Measurements from ENCODE around the gene CBX8.

Gene CBX8

DNA sequence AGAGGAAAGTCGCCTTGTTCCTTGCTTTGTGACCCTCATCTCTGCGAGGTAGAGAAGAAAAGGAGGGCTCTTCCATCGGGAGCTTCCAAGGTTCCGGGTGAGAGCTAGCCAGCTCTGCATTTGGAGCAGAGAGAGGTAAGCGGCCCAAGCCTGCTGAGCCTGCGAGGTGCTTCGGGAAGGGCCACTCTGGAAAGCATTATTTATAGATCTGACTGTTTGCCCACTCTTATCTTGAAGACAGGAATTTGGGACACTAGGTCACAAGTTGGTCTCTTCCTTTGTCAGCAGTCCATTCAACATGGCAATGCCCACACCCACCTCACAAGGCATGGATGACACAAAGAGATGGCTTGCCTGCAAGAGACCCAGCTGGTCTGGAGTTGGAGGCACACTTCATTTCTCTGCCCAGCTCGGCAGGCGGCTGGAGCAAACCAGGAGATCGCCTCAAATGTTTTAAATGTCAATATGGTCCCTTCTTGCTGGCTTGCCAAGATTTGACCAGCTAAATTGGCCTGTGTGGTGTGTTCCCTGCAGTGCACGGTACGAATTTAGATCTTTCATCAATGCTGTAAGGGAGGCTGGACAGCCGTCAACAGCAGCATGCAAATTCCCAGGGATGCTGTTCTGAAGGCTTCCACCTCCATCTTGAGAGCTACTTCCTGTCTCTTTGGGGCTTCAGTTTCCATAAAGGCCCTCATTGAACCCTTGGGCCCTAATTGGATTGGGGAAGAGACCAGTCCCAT is 22.8 kb upstream of the CBX8 start:
- DNase-seq (ENCODE audit: low read depth) = no peak

DNA sequence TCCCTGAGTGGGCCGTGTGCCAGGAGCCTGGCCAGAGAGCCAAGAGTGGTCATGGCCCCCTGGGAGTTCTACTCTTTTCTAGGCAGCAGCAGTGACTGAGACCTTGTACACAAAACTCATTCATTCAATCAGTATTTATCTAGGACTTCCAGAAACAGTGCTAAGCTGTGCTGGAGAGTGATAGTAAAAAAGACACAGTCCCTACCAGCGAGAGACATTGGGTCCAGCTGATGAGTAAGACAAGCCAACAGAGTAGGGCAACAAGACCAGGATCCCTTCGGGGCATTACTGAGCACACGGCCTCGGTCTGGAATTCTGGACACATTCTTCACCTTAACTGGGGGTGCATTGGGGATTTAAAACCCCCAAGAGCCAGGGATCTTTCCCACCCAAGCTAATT is 22.2 kb upstream of the CBX8 start:
- DNase-seq (ENCODE audit: low read depth) = no peak

DNA sequence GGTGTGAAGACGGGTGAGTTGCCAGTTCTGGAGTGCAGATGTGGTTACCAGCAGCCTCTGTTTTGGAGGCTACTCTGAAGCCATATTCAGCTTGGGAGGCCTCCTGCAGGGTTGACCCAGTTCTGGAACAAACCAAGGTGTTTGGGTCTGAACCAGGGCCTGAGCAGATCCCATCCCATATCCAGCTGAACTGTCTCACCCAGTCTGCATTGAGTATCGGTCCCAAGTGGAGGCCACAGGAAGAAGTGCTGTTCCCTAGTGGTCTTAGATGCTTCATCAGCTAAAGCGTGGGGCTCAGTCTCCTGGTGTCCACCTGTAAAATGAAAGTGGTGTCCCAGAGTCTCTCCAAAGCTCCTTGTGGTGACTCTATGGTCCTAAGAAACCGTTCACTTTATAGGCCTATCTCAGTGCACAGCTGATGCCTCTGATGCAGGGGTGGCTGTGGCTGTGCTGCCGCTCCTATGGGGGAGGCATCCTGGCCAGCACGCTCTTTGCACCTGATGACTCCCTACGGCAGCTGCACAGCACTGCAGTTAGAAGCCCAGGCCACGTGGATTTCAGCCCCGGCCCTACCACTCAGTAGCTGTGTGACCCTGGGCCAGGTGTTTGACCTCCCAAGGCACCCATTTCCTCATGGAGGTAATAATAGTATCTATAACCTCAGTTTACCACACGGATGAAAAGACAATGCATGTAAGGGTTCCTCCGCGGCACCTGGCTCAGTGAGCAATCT is 21.3 kb upstream of the CBX8 start:
- DNase-seq (ENCODE audit: low read depth) = no peak

DNA sequence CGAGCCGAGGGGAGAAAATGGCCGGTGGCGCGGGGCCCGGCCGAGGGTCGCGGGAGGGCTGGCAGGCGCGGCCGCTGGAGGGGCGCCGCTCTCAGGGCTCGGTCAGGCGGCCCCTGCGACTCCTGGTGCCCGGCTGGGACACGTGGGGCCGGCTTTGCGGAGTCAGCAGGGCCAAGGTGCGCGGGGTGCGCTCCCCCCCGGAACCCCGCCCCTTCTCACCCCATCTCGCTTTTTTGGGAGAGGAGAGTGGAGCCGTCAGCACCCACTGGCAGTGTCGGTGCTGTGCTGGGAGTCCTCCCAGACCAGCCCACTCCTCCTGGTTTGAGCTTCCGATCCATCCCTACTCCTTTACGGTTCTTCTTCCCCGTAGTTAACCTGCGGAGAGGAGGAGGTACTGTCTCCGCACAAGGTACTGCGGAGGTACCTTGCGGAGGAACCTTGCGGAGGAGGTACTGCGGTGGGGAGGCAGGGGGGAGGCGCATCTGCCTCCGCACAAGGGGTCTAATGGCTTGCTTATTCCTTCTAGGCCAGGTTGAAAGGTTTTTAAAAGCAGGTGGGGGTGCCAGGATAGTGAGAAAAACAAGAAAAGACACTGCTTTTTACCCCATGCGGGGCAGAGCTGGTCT is 19.1 kb upstream of the CBX8 start:
- DNase-seq (ENCODE audit: low read depth) = no peak

DNA sequence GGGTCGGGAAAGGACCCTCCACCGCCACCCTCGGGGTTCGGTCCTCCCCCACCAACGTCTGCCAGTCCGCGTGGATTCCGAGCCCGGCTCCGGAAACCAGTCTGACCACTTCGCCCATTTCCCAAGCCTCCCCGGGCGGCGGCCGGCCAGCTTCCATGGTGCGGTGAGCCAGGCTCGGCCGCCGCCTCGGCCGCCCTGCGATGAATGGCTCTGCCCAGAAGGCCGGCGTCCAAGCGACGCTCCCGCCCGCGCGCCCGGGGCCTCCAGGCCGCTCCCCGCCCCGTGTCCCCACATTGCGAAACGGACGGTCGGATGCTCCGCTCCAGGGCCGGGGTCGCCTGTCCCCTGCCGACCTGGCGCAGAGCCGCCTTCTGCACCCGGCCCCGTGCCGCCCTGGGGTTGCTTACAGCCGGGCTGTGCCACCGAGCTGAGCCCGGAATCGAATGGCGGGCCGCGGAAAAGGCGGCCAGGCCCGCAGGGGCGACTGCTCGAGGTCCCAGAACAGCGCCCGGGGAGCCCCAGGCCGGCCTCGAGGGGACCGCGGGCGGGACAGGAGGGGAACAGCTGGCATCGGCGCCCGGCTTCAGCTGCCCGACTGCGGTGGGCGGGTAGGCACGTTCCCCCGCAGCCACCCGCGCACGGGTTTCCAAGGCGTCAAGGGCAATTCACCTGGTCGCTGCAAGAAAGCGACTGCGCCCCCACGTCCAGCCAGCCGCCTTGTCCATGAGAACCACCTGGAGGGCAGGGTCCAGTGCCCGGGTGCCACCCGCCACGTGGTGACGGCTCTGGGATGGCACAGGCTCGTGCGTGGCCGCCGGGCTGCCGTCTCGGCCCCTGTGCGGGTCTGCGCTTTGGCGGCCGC is 18.3 kb upstream of the CBX8 start:
- no peak for DNase-seq (ENCODE audit: low read depth)

DNA sequence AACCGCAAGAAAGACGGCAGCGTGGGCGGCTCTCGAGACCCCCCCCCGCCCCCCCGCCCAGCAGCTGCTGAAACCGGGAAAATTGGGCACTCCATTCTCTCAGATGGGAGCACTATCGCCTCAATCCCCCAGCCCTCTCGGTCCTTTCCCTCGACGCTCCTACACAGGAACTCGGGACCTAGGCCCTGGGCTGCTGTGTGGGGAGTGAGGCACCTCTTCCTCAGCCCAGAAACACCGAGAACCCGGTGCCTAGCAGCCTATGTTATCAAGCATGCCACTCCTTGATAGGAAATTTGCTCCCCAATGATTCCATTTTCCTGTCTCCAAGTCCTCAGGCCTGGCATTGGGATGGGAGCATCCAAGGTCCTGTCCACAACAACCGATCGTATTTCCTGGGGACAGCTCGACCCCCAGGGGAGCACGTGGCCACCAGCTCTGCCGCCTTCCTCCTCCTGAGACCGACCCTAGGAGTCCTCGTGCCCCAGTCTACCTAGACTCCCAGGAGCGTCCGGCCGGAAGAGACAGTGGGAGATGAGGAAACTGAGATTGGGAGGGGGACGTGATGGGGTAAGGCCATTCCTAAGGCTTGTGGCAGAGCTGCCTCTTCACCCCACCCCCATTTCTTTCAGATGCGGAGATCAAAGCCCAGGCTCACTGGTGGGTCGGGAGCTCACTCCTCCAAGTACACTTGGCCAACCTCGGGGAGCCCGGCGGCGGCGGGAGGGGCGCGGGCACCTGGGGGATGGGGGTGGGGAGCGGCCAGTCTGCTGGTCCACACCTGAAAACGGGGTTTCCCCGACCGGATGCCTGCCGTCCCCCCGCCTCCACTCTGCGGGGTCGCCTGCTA is 17.5 kb upstream of the CBX8 start:
- DNase-seq (ENCODE audit: low read depth) = no peak

DNA sequence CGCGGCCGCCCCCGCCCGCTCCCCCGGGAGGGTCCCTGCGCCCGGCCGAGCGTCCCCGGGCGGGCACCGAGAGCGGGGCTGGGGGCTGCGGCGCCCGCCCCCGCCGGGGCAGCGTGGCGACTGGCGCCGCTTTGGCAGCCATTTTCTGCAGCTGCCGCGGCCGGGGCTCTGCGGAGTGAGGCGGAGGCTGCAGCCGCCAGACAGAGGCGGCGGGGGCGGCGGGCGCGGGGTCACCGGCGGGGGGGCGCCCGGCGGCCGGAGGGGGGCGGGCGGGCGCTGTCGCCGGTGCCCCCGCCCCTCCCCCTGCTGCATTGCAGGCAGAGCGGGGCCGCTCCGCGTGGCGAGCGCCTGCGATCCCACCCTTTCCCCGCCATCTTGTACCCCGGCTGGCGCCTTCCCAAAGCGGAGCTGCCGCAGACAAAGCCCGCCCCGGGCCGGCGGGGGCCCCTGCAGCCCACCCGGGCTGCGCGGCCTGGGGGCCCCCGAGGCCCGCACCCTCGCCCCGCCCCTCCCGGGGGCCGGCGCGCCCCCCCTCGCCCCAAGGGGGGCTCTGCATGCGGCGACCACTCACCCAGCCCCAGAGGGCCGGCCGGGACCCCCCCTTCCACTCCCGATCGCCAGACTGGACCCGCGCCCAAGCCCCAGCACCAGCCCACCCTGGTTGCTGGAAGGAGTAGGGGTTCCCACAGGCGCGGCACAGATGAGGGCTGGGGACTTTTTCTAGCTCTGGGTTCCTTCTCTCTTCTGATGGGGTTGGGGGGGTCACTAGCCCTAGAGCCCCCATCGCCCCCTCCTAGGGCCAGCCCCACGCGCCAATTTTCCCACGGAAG is 16.6 kb upstream of the CBX8 start:
- DNase-seq (ENCODE audit: low read depth) = no peak

DNA sequence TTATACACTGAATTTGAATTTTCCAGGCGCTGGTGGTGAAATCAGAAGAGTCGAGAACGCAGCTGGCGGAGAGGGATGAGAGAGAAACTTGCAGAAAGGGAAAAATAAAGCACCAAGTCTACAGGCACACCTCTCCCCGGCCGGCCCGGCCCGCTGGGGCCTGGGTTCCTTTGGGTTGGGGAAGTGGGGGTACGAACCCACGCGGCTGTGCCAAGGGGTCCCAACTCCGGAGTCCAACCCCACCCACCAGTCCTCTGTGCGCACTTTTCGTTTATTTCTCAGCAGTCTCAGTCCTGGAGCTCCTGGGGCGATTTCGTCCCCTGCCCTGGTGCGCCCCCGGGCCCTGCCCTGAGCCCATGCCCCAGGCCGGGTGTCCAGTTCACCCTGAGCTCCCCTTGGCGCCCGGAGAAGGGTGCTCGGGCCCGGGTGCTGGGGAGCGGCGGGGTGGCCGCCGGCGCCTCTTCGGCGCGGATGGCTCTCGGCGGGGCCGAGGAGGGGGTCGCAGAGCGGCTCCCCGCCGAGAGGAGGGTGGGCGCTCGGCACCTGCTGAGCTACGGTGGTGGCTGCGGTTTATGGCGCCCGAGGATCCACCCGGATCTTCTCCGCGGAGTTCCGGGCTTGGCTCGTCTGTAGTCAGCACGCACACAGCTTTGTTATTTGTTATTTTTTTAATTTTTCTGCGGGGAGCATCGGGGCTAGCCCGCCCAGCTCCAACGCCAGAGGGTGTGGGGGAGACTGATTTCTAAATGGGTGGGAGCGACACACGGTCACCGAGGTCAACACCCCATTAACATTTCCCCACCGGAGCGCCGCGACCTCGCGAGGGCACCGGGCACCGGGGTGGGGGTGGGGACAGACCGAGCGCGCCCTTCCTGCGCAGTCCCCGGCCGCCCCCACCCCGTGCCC is 15.7 kb upstream of the CBX8 start:
- no peak for DNase-seq (ENCODE audit: low read depth)

DNA sequence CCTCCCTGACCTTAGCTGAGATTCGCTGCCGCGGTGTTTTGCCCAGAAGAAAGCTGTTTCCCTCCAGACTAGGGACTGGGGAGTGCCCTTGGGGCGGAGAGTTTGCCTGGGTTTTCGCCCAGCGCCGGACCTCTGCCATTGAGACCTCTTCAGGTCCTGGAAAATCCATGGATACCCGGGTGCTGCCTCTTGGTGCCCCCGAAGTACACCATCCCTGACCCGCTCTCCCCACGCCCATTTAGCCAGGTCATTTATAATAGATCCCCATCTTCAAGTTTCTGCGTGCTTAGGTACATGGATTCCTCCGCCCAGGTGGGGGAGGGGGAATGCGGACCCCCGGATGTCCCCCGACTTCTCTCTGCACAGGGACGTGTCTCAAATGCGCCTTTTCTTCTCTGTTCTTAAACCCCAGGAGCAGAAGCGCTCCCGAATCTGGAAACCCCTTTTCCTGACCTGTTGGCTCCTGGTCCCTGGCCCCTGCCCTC is 15.0 kb upstream of the CBX8 start:
- no peak for DNase-seq (ENCODE audit: low read depth)

DNA sequence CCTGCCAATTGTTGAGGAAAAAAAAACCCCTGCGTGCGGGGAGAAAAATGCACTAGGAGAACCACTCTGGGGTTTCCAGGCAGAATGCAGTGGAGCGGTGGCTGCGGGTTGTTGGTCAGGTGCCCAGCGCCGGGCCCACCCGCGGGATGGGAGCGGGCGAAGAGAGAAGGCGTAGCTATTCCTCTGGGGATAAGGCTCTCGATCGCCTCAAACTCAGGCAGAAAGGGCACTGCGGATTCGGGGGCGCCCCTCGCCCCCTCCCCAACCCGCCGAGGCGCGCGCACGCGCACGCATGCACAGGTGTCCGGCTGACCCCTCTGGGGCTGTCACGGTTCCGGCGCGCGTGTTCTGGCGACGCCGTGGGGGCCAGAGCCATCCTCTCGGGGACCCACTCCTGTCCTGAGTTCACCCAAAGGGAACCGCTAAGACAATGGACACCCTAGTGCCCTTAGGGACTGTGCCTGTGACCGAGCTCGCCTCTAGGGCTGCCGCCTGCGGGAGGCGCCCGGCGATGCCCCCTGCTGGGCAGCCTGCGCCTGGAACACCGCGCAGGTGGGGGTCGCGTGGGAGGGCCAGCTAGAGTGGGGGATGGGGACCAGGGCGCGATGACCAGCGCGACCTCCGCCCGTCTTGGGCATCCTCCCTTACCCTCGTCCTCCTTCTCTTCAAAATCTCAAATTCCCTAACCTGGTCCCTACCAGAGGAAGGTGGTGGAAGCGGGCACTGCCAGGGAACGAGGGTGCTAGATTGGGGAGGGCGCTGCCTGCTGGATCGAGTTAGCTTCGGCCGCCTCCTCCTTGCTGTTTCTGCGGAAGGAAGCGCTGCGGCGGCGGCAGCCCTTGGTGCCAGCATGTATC is 14.4 kb upstream of the CBX8 start:
- DNase-seq (ENCODE audit: low read depth) = no peak

DNA sequence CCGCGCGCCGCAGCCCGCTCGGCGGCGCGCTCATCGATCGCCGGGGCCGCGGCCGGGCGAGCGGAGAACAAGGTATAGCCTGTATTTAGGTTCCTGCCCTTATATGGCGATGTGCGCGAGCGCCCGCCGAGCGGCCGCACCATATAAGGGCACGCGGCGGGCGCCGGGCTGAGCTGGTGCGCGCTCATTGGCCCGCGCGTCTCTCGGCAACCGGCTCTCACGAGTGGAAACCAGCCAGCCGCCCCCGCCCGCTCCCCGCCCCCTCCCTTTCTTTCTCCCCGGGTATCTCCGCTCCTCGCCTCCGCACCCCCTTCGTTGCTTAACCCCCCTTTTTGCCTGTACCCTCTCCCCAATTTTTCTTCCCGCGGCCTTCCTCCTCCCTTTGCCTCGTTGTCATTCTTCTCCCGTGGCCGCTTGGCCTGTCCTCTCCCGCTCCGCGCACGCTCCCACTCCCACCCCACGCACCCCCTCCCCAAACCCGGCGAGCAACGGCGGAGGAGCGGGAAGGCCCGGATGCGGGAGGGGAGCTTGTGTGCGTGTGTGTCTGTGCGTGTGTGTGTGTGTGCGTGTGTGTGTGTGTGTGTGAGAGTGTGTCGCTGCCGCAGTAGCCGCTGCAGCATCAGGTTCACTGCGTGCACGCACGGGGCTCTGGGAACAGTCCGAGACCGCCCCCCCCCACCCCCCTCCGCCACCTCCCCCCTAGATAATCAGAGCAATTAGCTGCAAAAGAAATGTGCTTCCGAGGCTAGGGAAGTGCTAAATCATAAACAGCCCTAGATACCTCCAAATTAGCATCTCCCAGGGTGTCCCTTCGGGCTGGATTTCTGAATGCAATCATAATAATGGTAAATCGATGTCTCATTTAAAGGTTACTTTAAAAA is 13.5 kb upstream of the CBX8 start:
- peak; percentile 46 for DNase-seq (ENCODE audit: low read depth)

DNA sequence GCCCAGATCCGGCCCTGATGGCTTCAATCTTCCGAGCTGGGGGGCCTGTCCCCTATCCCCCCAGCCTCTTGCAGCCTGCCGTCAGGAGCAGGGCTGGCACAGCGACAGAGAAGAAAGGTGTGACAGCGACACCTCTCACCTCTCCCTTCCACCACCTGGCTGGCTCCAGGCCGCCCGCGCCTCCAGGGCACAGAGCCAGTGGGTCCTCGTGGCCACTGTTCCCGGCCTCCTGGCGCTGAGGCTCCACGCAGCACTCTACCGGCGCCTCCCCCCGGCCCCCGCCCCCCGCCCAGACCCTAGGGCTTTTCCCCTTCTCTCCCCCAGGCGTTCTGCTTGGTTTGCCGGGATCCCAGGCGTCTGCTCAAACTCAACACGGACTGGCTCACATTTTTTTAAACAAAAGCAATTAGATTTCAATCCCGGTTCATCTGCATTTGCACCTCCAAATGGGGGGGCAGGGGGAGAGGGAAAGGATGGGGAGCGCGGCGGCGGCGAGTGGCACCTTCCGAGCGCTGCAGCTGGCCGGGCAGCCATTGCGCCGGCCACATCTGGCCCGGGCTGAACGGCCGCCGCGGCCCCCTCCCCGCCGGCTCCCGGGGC is 12.8 kb upstream of the CBX8 start:
- no peak for DNase-seq (ENCODE audit: low read depth)

DNA sequence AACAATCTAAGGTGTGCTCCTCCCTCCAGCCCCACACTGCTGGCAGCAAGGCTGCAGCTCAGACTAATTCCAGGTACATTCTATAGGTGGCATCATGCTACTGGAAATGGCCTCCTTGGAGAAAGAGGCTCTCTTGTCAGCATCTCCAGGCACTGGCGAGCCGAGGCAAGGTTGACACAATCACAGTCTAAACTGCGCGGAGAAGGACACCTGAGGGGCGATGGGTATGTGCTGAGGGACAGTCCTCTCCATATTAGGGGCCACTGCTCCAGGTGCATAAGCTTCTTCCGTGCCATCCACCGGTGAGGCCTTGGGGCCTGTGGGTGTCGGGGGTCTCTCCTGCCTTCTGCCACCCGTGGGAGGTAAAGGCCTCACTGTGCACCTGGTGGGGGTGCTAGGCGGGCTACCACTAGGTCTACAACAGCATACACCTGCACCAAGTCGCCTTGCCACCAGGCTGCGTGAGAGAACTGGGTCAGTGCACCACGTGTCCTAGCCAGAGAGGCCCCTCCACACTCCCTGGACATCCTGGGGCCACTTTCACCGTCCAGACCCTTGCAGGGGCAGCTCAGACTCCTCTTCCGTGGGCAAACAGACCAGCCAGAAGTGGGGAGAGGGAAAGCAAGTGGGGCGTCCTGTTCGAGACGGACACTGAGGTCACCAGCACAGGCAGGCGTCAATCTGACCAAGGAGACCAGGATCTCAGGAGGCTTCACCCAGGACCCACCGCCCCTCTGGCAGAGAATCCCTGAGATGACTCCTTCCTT is 12.1 kb upstream of the CBX8 start:
- DNase-seq (ENCODE audit: low read depth) = no peak

DNA sequence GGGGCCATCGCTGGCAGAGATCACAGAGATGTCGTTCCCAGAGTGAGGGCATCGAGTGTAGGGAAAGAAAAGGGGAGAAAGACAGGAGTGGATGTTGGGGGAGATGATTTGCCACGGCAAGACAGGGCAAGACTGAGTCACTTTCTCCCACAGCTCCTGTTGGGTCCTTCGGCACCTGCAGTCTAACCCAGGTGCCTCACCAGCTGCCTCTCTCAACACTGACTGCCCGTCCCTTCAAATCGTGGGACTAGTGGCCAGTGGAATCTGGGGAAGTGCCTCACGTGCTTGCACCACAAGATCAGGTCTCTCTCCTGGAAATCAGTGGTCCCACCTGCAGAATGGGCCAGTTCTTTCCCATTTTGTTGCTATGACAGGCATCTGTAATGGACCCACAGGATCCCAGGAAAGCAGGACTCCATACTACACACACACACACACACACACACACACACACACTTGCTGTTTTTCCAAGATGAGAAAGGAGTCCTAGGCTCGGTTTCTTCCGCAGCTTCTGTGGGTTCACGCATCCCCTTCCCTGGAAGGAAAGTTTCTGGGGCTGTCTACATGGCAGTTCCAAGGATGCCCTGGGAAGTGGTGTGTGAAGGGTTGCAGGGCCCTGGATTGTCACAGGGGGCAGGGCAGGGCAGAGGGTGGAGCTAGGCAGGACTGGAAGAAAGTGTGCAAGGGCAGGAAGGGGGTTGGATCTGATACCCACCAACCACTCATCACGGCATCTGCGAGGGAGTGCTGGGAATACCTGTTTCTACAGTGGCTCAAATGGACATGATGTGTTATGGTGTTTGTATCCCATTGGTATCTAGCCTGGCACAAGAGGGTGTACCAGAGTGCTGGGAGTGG is 10.2 kb upstream of the CBX8 start:
- DNase-seq (ENCODE audit: low read depth) = no peak

DNA sequence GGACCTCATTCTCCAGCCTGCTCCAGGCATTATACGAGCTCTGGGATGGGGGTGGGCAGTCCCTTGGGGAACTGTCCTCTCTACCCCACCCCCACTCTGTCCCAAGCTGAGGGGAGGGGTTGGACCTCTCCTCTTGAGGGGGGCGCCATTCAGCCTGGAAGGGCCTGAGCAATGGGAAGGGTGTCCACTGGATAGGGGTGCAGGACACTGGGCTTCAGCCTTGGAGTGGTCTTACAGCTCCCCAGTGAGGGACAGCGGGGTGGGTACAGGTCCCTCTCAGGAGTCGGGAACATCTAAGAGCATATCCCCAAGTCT is 9.5 kb upstream of the CBX8 start:
- DNase-seq (ENCODE audit: low read depth) = no peak
